GM18909 (cell line): ENCODE data around the gene SDF4.

Source experiments
- ATAC-seq: cut with Tn5 transposase; IDR thresholded peaks from one replicate; pipeline ENCODE4 v1.9.1; 2021; ENCODE audit warnings: mild to moderate bottlenecking; ENCODE audit not compliant: unreplicated experiment, poor library complexity

Gene SDF4

GRCh38 chr1:1171546-1172340, 60.1 kb downstream of the SDF4 start:
- no peak for ATAC-seq

DNA sequence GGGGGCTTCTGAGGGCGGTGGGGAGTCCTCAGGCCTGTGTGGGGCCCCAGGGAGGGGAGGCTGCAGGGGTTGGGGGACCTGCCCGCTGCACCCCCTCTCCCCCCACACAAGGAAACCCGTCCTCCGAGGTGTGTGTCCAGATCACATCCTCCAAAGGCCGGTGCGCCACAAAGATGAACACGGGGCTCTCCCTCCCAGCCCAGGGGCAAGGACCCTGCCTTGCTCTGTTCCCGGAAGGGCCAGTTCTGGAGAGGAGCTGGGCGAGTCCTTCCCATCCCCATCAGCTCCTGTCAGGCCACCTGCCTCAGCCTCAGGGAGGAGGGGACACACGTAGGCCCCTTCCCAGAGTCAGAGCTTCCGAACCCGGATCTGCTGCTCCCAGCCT, 60.6 kb downstream of the SDF4 start:
- ATAC-seq, result no peak

- no peak for ATAC-seq
These were observed 61.3 kb downstream of the SDF4 start for GRCh38 chr1:1170215-1171091.

DNA sequence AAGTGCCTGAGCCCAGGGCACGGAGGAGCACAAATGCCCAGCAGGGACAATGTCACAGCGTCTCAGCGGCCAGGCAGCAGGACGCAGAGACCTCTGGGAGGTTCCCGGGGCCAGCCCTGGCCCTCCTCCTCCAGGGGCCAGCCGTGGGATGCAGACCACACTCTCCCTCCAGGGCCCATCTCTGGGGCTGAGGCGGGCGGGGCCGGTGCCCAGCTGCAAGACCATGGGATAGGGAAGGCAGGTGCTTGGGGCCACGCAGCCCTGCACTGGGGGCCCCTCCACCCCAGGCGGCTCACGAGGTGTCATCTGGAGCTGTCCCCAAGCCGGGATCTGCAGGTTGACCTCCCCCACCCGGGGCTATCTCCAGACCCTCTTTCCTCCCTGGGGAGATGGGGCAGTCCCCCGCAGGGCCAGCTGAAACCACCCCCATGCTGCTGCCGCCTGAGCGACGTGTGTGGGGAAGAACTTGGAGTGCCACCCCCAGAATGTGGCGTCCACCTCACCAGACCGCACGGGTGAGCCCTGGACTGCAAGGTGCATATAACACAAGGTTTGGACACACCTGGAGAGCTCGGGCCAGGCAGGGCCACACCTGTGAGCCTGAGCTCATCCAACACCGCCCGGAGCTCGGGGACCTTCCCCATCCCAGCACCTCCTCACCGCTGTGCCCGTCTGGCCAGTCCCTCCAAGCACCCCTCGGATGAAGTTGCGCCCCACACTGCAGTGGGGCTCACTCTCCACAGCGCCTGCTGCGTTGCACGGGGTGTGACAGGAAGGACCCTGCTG, 62.2 kb downstream of the SDF4 start:
- ATAC-seq, result no peak

DNA sequence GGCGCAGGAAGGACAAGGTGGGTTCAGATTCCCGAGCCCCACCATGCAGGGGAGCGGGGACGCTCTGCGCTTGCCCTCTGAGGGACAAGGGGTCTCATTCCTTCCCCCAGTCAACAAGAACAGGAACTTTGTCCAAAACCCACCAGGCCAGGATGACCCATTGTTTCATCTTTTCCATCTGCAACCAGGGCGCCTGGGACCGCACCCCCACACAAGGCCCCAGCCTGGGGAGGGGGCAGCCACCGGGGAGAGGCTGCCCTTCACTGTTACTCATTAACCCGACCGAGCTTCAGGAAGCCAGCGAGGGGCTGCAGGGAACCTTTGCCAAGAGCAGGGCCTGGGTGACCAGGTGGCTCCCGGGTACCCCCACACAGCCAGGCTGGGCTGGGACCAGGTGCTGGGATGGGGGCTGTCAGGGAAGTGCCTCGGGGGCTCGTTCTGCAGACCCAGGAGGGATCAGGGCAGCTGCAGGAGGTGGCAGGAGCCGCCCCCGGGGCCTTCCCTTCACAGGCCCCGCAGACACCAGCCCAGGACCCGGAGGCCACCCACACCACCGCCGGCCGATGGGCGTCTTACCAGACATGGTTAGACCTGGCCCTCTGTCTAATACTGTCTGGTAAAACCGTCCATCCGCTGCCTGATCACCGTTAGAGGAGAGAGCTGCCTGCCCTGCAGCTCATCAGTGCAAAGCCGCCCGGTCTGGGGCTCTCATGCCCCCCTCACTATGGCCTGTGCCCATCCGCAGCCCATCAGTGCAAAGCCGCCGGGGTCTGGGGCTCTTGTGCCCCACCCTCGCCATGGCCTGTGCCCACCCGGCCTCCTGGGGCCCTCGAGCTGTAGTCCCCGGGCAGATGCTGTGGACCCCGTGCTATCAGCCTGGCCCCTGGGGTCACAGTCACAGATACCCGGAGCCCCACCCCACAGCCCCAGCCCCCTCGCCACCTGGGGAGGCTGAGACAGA, 63.1 kb downstream of the SDF4 start:
- no peak for ATAC-seq

DNA sequence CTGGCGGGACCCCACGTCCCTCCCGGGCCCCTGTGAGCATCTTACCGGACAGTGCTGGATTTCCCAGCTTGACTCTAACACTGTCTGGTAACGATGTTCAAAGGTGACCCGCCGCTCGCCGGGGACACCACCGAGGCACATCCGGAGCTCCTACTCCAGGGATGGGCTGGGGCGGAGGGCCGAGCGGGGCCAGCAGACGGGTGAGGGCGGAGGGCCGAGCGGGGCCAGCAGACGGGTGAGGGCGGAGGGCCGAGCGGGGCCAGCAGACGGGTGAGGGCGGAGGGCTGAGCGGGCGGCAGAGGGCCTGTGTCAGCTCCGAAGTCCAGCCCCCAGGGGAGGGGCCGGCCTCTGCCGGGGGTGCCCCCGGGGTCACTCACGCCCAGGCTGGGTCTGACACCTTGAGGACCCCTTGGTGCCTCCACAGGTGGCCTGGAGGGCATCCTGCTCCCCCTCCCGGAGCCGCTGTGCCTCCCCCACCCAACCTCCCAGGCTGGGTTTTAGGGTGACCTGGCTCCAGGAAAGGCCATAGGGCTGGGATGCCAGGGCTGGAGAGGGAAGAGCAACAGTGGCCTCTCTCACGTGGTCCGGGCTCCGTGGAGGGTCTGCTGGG, 63.9 kb downstream of the SDF4 start:
- ATAC-seq, result no peak

GRCh38 chr1:1167398-1167821, 64.4 kb downstream of the SDF4 start:
- no peak for ATAC-seq
